H1 (cell line): Measurements from ENCODE around the gene COL4A1. TPM values are rescaled to one million over a fixed set of nuclear protein-coding genes. Genes with fewer than 3 reads are reported as not detected.

Source experiments
- CTCF ChIA-PET: fragments of 300-600 bp; sonication (Branson Sonifier 250); formaldehyde crosslinking; loops from one replicate; lab custom pipeline; 2021; ENCODE audit not compliant: partially characterized antibody; lab: Charles Lee
- POLR2A ChIA-PET: fragments of 300-600 bp; sonication (Branson Sonifier 250); formaldehyde crosslinking; loops from one replicate; lab custom pipeline; 2021; ENCODE audit warnings: inconsistent platforms; ENCODE audit not compliant: partially characterized antibody; lab: Charles Lee
- DNase-seq, 2 experiments: peaks; one replicate each; pipeline versions ENCODE4 v3.0.0 to v3.0.0-alpha.2; 2010 to 2022; ENCODE audit warnings: low spot score in 2 of 2, low read depth in 1 of 2, mixed read lengths in 1 of 2
- FAIRE-seq: peaks from 2 replicates; lab custom pipeline; 2011; peaks lifted over from hg19 to GRCh38; lab: Jason Lieb, UNC
- H2AFZ ChIP-seq: 2 replicates; pipeline ENCODE4 v1.8.1; 2012; ENCODE audit warnings: low read length, inconsistent platforms
- H2AK5ac ChIP-seq: 2 replicates; pipeline ENCODE4 v1.6.1; 2013; ENCODE audit warnings: low read depth, low read length
- H2BK120ac ChIP-seq: replicated peaks from 2 replicates; pipeline ENCODE3; 2013; ENCODE audit warnings: low read depth, low read length, inconsistent platforms
- H2BK12ac ChIP-seq: 2 replicates; pipeline ENCODE4 v1.6.1; 2013; ENCODE audit warnings: low read depth, low read length
- H2BK15ac ChIP-seq: 2 replicates; pipeline ENCODE4 v1.6.1; 2013; ENCODE audit warnings: low read length
- H2BK20ac ChIP-seq: 2 replicates; pipeline ENCODE4 v1.6.1; 2013; ENCODE audit warnings: low read length
- H2BK5ac ChIP-seq: 2 replicates; pipeline ENCODE4 v1.6.1; 2013; ENCODE audit warnings: low read depth, low read length
- H3K14ac ChIP-seq: 2 replicates; pipeline ENCODE4 v1.6.1; 2013; ENCODE audit warnings: inconsistent platforms; ENCODE audit not compliant: insufficient read length
- H3K18ac ChIP-seq: 2 replicates; pipeline ENCODE4 v1.6.1; 2013; ENCODE audit warnings: low read length; ENCODE audit errors: extremely low read depth
- H3K23ac ChIP-seq: 2 replicates; pipeline ENCODE4 v1.6.1; 2013; ENCODE audit warnings: inconsistent platforms; ENCODE audit not compliant: insufficient read length
- H3K23me2 ChIP-seq: 2 replicates; pipeline ENCODE4 v1.6.1; 2013; ENCODE audit warnings: low read depth, low read length
- H3K27ac ChIP-seq: 2 replicates; pipeline ENCODE4 v1.6.1; 2011; ENCODE audit warnings: low read depth, low read length, inconsistent platforms
- H3K27me3 ChIP-seq, 4 experiments: replicated peaks in 1 of 4; 1 replicate in 1 of 4; 2 replicates in 3 of 4; pipeline versions ENCODE4 v1.6.1 to v1.8.1; 2011 to 2013; ENCODE audit warnings: low read length in 3 of 4, mild to moderate bottlenecking in 3 of 4, inconsistent platforms in 2 of 4, mixed read lengths in 2 of 4, moderate library complexity in 1 of 4; ENCODE audit not compliant: control insufficient read depth in 3 of 4, insufficient read depth in 3 of 4; ENCODE audit errors: extremely low read depth in 1 of 4
- H3K36me3 ChIP-seq, 4 experiments: 2 replicates each; pipeline versions ENCODE4 v1.6.1 to v1.8.1; 2011 to 2013; ENCODE audit warnings: mild to moderate bottlenecking in 4 of 4, low read length in 3 of 4, moderate library complexity in 2 of 4, control low read depth in 1 of 4, inconsistent platforms in 1 of 4; ENCODE audit not compliant: insufficient read depth in 4 of 4, control insufficient read depth in 2 of 4
- H3K4ac ChIP-seq: replicated peaks from 2 replicates; pipeline ENCODE3; 2013; ENCODE audit warnings: low read length, low read depth, mixed read lengths, inconsistent platforms; ENCODE audit not compliant: insufficient read length
- H3K4me1 ChIP-seq, 4 experiments: replicated peaks in 1 of 4; 1 replicate in 1 of 4; 2 replicates in 3 of 4; pipeline versions ENCODE4 v1.6.1 to v1.8.1; 2011 to 2013; ENCODE audit warnings: low read length in 3 of 4, inconsistent platforms in 2 of 4, mixed read lengths in 1 of 4; ENCODE audit not compliant: insufficient read depth in 4 of 4, control insufficient read depth in 3 of 4
- H3K4me2 ChIP-seq, 2 experiments: 2 replicates each; pipeline versions ENCODE4 v1.6.1 to v1.8.1; 2011 to 2013; ENCODE audit warnings: low read depth in 2 of 2, low read length in 2 of 2, control low read depth in 1 of 2, inconsistent platforms in 1 of 2, mild to moderate bottlenecking in 1 of 2; ENCODE audit not compliant: insufficient read depth in 1 of 2
- H3K4me3 ChIP-seq, 4 experiments: fragments of 200-600, 300-600 bp in 1 of 4; sonication (generic), shearing (Covaris generic), sonication (Bioruptor Twin) in 1 of 4; 2 replicates each; pipeline versions ENCODE4 v1.5.1 to v1.8.1; 2011 to 2016; ENCODE audit warnings: low read length in 4 of 4, low read depth in 3 of 4, control low read depth in 2 of 4, inconsistent platforms in 2 of 4, mild to moderate bottlenecking in 2 of 4, mixed read lengths in 1 of 4, moderate library complexity in 1 of 4; ENCODE audit not compliant: insufficient read depth in 2 of 4; ENCODE audit errors: extremely low read depth in 1 of 4
- H3K56ac ChIP-seq: replicated peaks from 2 replicates; pipeline ENCODE3; 2013; ENCODE audit warnings: low read depth, mild to moderate bottlenecking, mixed read lengths, low read length, inconsistent platforms; ENCODE audit not compliant: insufficient read length
- H3K79me1 ChIP-seq: 2 replicates; pipeline ENCODE4 v1.6.1; 2013; ENCODE audit warnings: low read depth, low read length, control low read depth
- H3K79me2 ChIP-seq, 2 experiments: 2 replicates each; pipeline versions ENCODE4 v1.6.1 to v1.8.1; 2012 to 2013; ENCODE audit warnings: low read length in 2 of 2, mild to moderate bottlenecking in 2 of 2, inconsistent platforms in 1 of 2; ENCODE audit not compliant: insufficient read depth in 2 of 2, control insufficient read depth in 1 of 2
- H3K9ac ChIP-seq, 4 experiments: replicated peaks in 1 of 4; 1 replicate in 1 of 4; 2 replicates in 3 of 4; pipeline versions ENCODE4 v1.6.1 to v1.8.1; 2011 to 2013; ENCODE audit warnings: low read depth in 3 of 4, low read length in 3 of 4, control low read depth in 2 of 4, mild to moderate bottlenecking in 2 of 4, moderate library complexity in 2 of 4, inconsistent platforms in 1 of 4; ENCODE audit errors: extremely low read depth in 1 of 4
- H3K9me3 ChIP-seq, 2 experiments: 2 replicates each; pipeline versions ENCODE4 v1.6.1 to v1.8.1; 2012 to 2013; ENCODE audit warnings: mild to moderate bottlenecking in 2 of 2, moderate library complexity in 2 of 2, control low read depth in 1 of 2, inconsistent platforms in 1 of 2, low read depth in 1 of 2, low read length in 1 of 2, mixed read lengths in 1 of 2; ENCODE audit not compliant: insufficient read depth in 2 of 2
- H4K20me1 ChIP-seq, 2 experiments: replicated peaks in 1 of 2; 2 replicates each; pipeline versions ENCODE3 to v1.8.1; 2011 to 2013; ENCODE audit warnings: inconsistent platforms in 2 of 2, low read length in 2 of 2, mild to moderate bottlenecking in 1 of 2; ENCODE audit not compliant: insufficient read depth in 2 of 2, control insufficient read depth in 1 of 2
- H4K5ac ChIP-seq: 2 replicates; pipeline ENCODE4 v1.6.1; 2013; ENCODE audit warnings: low read length, low read depth, mixed read lengths, inconsistent platforms; ENCODE audit not compliant: insufficient read length
- H4K8ac ChIP-seq: 2 replicates; pipeline ENCODE4 v1.8.0; 2013; ENCODE audit warnings: mild to moderate bottlenecking, moderate library complexity, low read length, inconsistent platforms; ENCODE audit not compliant: insufficient read depth; ENCODE audit errors: extremely low read depth
- H4K91ac ChIP-seq: replicated peaks from 2 replicates; pipeline ENCODE3; 2013; ENCODE audit warnings: low read length, mixed read lengths, inconsistent platforms; ENCODE audit not compliant: insufficient read length
- EP300 ChIP-seq, 2 experiments: IDR thresholded peaks; 1 replicate in 1 of 2; 2 replicates in 1 of 2; pipeline ENCODE4 v1.6.1; 2011 to 2012; ENCODE audit warnings: low read depth in 2 of 2, low read length in 2 of 2, mild to moderate bottlenecking in 2 of 2, borderline replicate concordance in 1 of 2, inconsistent platforms in 1 of 2, moderate library complexity in 1 of 2
- EZH2 ChIP-seq: fragments of 200-600 bp; sonication (generic); IDR thresholded peaks from 2 replicates; pipeline ENCODE4 v1.7.1; 2012; ENCODE audit warnings: low read depth, mild to moderate bottlenecking, moderate library complexity, low read length, inconsistent platforms; ENCODE audit not compliant: severe bottlenecking
- KDM5A ChIP-seq: fragments of 200-600 bp; IDR thresholded peaks from 2 replicates; pipeline ENCODE4 v1.7.1; 2012; ENCODE audit warnings: mild to moderate bottlenecking, low read length, inconsistent platforms, mixed read lengths
- MAFK ChIP-seq: IDR thresholded peaks from 2 replicates; pipeline ENCODE4 v1.6.1; 2012; ENCODE audit warnings: low read depth, mild to moderate bottlenecking, improper control_type of control experiment, low read length
- POLR2A ChIP-seq, 2 experiments: IDR thresholded peaks; 1 replicate in 1 of 2; 2 replicates in 1 of 2; pipeline ENCODE4 v1.6.1; 2011; ENCODE audit warnings: low read depth in 2 of 2, low read length in 2 of 2, mild to moderate bottlenecking in 2 of 2; ENCODE audit errors: control extremely low read depth in 1 of 2
- POLR2AphosphoS5 ChIP-seq: IDR thresholded peaks from 2 replicates; pipeline ENCODE4 v1.6.1; 2011; ENCODE audit warnings: low read depth, low read length
- SIX5 ChIP-seq: IDR thresholded peaks from 2 replicates; pipeline ENCODE4 v1.6.1; 2011; ENCODE audit warnings: mild to moderate bottlenecking, low read depth, low read length
- TAF1 ChIP-seq: IDR thresholded peaks from 2 replicates; pipeline ENCODE4 v1.6.1; 2011; ENCODE audit warnings: mild to moderate bottlenecking, low read depth, low read length
- YY1 ChIP-seq: IDR thresholded peaks from 2 replicates; pipeline ENCODE4 v1.6.1; 2011; ENCODE audit warnings: low read depth, mild to moderate bottlenecking, low read length
- WGBS, 2 experiments: shearing (Covaris generic) in 1 of 2; methylation state at CpG; one replicate each; pipeline versions ENCODE4 v1.1.6 to v1.1.7; 2013 to 2015; ENCODE audit warnings: low lambda C conversion rate in 2 of 2, mixed read lengths in 2 of 2, inconsistent platforms in 1 of 2, low coverage in 1 of 2, missing lambda C conversion rate in 1 of 2; ENCODE audit not compliant: insufficient replicate concordance in 2 of 2, insufficient coverage in 1 of 2, insufficient read length in 1 of 2; ENCODE audit errors: extremely low coverage in 1 of 2, missing lambda C conversion rate in 1 of 2; 5-methylcytosine and 5-hydroxymethylcytosine counted together
- polyA plus RNA-seq, 7 experiments: library from polyadenylated mRNA; depleted of rRNA in 3 of 7; stranded (reverse) in 5 of 7; unstranded in 2 of 7; fragments of >200 nt in 5 of 7; fragments of 200-250 nt in 2 of 7; gene quantifications; 1 replicate in 5 of 7; 2 replicates in 1 of 7; 4 replicates in 1 of 7; pipeline versions ENCODE4 v1.2.1 to v1.2.3, GENCODE V29; 2011 to 2013; ENCODE audit warnings: missing spikeins in 2 of 7, mixed read lengths in 2 of 7
- total RNA-seq: library from RNA; stranded (reverse); fragmentation: NEBNext Ultra II Directional; extraction: Animal tissue kit (Norgen Biotek cat#: 25700); gene quantifications from 2 replicates; pipeline ENCODE4 v1.2.1, GENCODE V29; 2021
- TF ChIP-seq, protein P1 (sequence below): IDR thresholded peaks from 2 replicates; pipeline ENCODE4 v1.6.1; 2012; ENCODE audit warnings: inconsistent platforms

COL4A1 gene
- total and polyA plus RNA-seq, 2 of the 8 experiments (the other 6 are each of a cell fraction or from before 2014, with no cell fraction given), result 30.7 to 82.0 TPM

- 64% methylated on average over 3 of the region's 3 CpGs; no CpG with 5 or more reads in 1 of the 2 experiments for WGBS, 2 experiments
- no peak for FAIRE-seq
- no peak overlapping the region for H3K4me2 ChIP-seq
These were observed 73.0 kb downstream of the COL4A1 start for GRCh38 chr13:110233951-110234280.

More at GRCh38 chr13:110233951-110234280, 73.0 kb downstream of the COL4A1 start:
- H3K79me1 ChIP-seq, result peaks cover 6% of the 10 kb centered on the region
- no peak overlapping the region for H4K8ac ChIP-seq
- POLR2A ChIA-PET, result interaction anchor here (0.7 to 1.1 kb wide), 2 partner anchors 10 to 14 kb away, joined by 3 read pairs; no protein-coding TSS in a partner anchor
- H3K14ac ChIP-seq, result no peak overlapping the region
- DNase-seq, result no peak
- H3K9me3 ChIP-seq, result no peaks in the 10 kb centered on the region
- H3K79me2 ChIP-seq, result no peaks in the 10 kb centered on the region
- no peak overlapping the region for H3K4me3 ChIP-seq
- H2BK12ac ChIP-seq, result no peak overlapping the region
- no peak overlapping the region for H4K5ac ChIP-seq
- no peak overlapping the region for H3K23ac ChIP-seq
- no peaks in the 10 kb centered on the region for H3K27me3 ChIP-seq
- peaks cover 0 to 4% (median 0%) of the 10 kb centered on the region in 4 experiments; a peak in 3 of 7 replicates for H3K4me1 ChIP-seq
- peaks cover 3% of the 10 kb centered on the region; the same call in 1 of the 2 replicates for H3K23me2 ChIP-seq
- no peak overlapping the region for H2BK15ac ChIP-seq
- TF ChIP-seq EP300 (IDR thresholded peaks at IDR 0.05; ENCODE audit: borderline replicate concordance in 1 of 2, low read depth in 2 of 2, low read length in 2 of 2), result no peak
- TF ChIP-seq KDM5A, result no peak
- TF ChIP-seq SIX5, result no peak
- no peak for TF ChIP-seq POLR2A (IDR thresholded peaks at IDR 0.05; ENCODE audit: control extremely low read depth in 1 of 2, low read depth in 2 of 2, low read length in 2 of 2)
- TF ChIP-seq POLR2AphosphoS5, result no peak
- no peak for TF ChIP-seq EZH2
- TF ChIP-seq, protein P1, sequence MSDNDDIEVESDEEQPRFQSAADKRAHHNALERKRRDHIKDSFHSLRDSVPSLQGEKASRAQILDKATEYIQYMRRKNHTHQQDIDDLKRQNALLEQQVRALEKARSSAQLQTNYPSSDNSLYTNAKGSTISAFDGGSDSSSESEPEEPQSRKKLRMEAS, result no peak
- no peak for TF ChIP-seq MAFK
- TF ChIP-seq TAF1, result no peak
- TF ChIP-seq YY1, result no peak
- H2BK20ac ChIP-seq, result no peak overlapping the region
- H2AK5ac ChIP-seq, result no peak overlapping the region
- CTCF ChIA-PET, result interaction anchor here (0.6 to 3.6 kb wide), 2 partner anchors 11 to 192 kb away, joined by 6 to 29 read pairs; no protein-coding TSS in a partner anchor
- H3K27ac ChIP-seq, result no peak overlapping the region
- H3K56ac ChIP-seq, result no peak overlapping the region
- H4K91ac ChIP-seq, result no peak overlapping the region
- H2AFZ ChIP-seq, result no peak overlapping the region
- H3K4ac ChIP-seq, result no peak overlapping the region
- H3K18ac ChIP-seq, result no peak overlapping the region
- H3K9ac ChIP-seq, result no peak overlapping the region
- H2BK120ac ChIP-seq, result no peak overlapping the region
- H2BK5ac ChIP-seq, result no peak overlapping the region
- no peaks in the 10 kb centered on the region for H3K36me3 ChIP-seq
- peaks cover 2 to 4% of the 10 kb centered on the region in 2 experiments for H4K20me1 ChIP-seq
